ENCODE data around the gene RMI2.
"Not testable (repeated sequence)": the region's sequence is repeated elsewhere in the genome, so short reads cannot be mapped to it uniquely, and the experiment has no call there.

Gene RMI2

GRCh38 chr16:11345040-11345862 is at the start of gene RMI2:
Gene RMI2 (plus strand): TSS chr16:11345459. CDS start chr16:11345472, 13 bp downstream.
- DNase-seq = peak; percentile 99

- DNase-seq = no peak
Observed at GRCh38 chr16:11295672-11296071, 49.6 kb upstream of the RMI2 start.

GRCh38 chr16:11296351-11296705 is 48.9 kb upstream of the RMI2 start:
- DNase-seq = no peak

- peak; percentile 84 for DNase-seq
Observed at GRCh38 chr16:11296706-11297491, 48.4 kb upstream of the RMI2 start.

GRCh38 chr16:11297492-11298142 is 47.6 kb upstream of the RMI2 start:
- peak; percentile 95 for DNase-seq

GRCh38 chr16:11298143-11298900 is 46.9 kb upstream of the RMI2 start:
- peak; percentile 34 for DNase-seq

GRCh38 chr16:11298950-11299547 is 46.2 kb upstream of the RMI2 start:
- DNase-seq = not testable (repeated sequence)

- DNase-seq = no peak
Observed at GRCh38 chr16:11299865-11300559, 45.2 kb upstream of the RMI2 start.

- no peak for DNase-seq
Observed at GRCh38 chr16:11300560-11300892, 44.7 kb upstream of the RMI2 start.

GRCh38 chr16:11301645-11302501 is 43.4 kb upstream of the RMI2 start:
- no peak for DNase-seq

GRCh38 chr16:11302977-11303376 is 42.3 kb upstream of the RMI2 start:
- no peak for DNase-seq

GRCh38 chr16:11303405-11304138 is 41.7 kb upstream of the RMI2 start:
- no peak for DNase-seq

GRCh38 chr16:11306381-11306780 is 38.9 kb upstream of the RMI2 start:
- no peak for DNase-seq

- peak; percentile 47 for DNase-seq
Observed at GRCh38 chr16:11306997-11307638, 38.1 kb upstream of the RMI2 start.

GRCh38 chr16:11307639-11308492 is 37.4 kb upstream of the RMI2 start:
- no peak for DNase-seq

GRCh38 chr16:11308493-11309283 is 36.6 kb upstream of the RMI2 start:
- DNase-seq = no peak

- DNase-seq = peak; percentile 12
Observed at GRCh38 chr16:11309895-11310633, 35.2 kb upstream of the RMI2 start.

Data from OCI-M1 (cell line).